Suprapubic skin (tissue), 4 donors: ENCODE data around the gene STIM1. TPM values are rescaled to one million over a fixed set of nuclear protein-coding genes. Genes with fewer than 3 reads are reported as not detected.

Source experiments
- DNase-seq, 2 donors: peaks; one replicate each; pipeline ENCODE4 v3.0.0-alpha.2; 2019; ENCODE audit warnings: low spot score in 2 of 2
- H3K27ac ChIP-seq: fragments of 200-600 bp; sonication (generic); one replicate; pipeline ENCODE4 v1.5.1; 2019
- H3K27me3 ChIP-seq: fragments of 200-600 bp; sonication (generic); one replicate; pipeline ENCODE4 v1.5.1; 2019
- H3K36me3 ChIP-seq: fragments of 200-600 bp; sonication (generic); one replicate; pipeline ENCODE4 v1.5.1; 2019
- H3K4me1 ChIP-seq: fragments of 200-600 bp; sonication (generic); one replicate; pipeline ENCODE4 v1.5.1; 2019
- H3K4me3 ChIP-seq: fragments of 200-600 bp; sonication (generic); one replicate; pipeline ENCODE4 v1.5.1; 2019; ENCODE audit warnings: mild to moderate bottlenecking
- H3K9me3 ChIP-seq: fragments of 200-600 bp; sonication (generic); one replicate; pipeline ENCODE4 v1.5.1; 2019
- EP300 ChIP-seq: sonication (generic); formaldehyde crosslinking; IDR thresholded peaks from one replicate; pipeline ENCODE4 v1.6.1; 2017; ENCODE audit warnings: antibody characterized with exemption
- POLR2A ChIP-seq, 2 donors: fragments of 450-650 bp; IDR thresholded peaks; one replicate each; pipeline ENCODE4 v1.6.1; 2017; ENCODE audit warnings: antibody characterized with exemption in 2 of 2, mild to moderate bottlenecking in 2 of 2, moderate library complexity in 2 of 2
- POLR2AphosphoS5 ChIP-seq, 3 donors: sonication (generic); formaldehyde crosslinking; IDR thresholded peaks; one replicate each; pipeline ENCODE4 v1.6.1; 2017; ENCODE audit warnings: antibody characterized with exemption in 3 of 3
- WGBS: methylation state at CpG from one replicate; pipeline ENCODE4 v1.1.5; 2018; 5-methylcytosine and 5-hydroxymethylcytosine counted together
- total RNA-seq, 4 donors: library from RNA; depleted of rRNA; stranded (reverse); fragments of >200 nt; gene quantifications; one replicate each; pipeline ENCODE4 v1.1.0, GENCODE V29; 2016
- TF ChIP-seq, protein P1 (sequence below), 2 donors: fragments of 200-600 bp in 1 of 2; fragments of 450-650 bp in 1 of 2; sonication (generic) in 1 of 2; IDR thresholded peaks; one replicate each; pipeline ENCODE4 v1.5.1; 2016 to 2019; ENCODE audit warnings: antibody characterized with exemption in 2 of 2, mild to moderate bottlenecking in 1 of 2, moderate library complexity in 1 of 2

STIM1 gene
- total RNA-seq, 4 donors from 2014 or later = 58.4 to 70.2 (median 60.9) TPM

DNA sequence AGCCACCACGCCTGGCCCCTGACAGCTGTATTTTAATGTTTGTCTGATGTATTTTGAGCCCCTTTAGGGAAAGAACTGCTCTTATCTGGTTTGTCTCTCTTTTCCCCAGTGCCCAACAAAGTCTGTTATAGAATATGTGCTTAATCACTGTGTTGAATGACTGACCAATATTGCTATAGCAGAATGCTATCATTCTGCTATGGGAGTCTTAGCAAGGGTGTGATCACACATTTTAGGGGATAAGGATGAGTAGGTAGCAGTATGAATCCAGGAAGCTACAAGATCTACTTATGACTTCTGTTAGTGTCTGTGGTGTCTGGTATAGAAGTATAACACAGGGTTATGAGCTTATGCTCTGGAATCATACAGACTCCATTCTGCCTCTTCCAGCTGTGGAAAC is 121.6 kb downstream of the STIM1 start:
- Histone ChIP-seq H3K4me1 (peaks cover 23% of the 10 kb centered on the region), H3K27ac (no peak overlapping the region), H3K27me3 (no peaks in the 10 kb centered on the region), H3K36me3 (no peaks in the 10 kb centered on the region), H3K4me3 (no peak overlapping the region), H3K9me3 (no peaks in the 10 kb centered on the region)
- TF ChIP-seq POLR2A (IDR thresholded peaks at IDR 0.05) (no peak), POLR2AphosphoS5 (IDR thresholded peaks at IDR 0.05) (no peak), EP300 (no peak)
- TF ChIP-seq, protein P1, sequence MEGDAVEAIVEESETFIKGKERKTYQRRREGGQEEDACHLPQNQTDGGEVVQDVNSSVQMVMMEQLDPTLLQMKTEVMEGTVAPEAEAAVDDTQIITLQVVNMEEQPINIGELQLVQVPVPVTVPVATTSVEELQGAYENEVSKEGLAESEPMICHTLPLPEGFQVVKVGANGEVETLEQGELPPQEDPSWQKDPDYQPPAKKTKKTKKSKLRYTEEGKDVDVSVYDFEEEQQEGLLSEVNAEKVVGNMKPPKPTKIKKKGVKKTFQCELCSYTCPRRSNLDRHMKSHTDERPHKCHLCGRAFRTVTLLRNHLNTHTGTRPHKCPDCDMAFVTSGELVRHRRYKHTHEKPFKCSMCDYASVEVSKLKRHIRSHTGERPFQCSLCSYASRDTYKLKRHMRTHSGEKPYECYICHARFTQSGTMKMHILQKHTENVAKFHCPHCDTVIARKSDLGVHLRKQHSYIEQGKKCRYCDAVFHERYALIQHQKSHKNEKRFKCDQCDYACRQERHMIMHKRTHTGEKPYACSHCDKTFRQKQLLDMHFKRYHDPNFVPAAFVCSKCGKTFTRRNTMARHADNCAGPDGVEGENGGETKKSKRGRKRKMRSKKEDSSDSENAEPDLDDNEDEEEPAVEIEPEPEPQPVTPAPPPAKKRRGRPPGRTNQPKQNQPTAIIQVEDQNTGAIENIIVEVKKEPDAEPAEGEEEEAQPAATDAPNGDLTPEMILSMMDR (IDR thresholded peaks at IDR 0.05) = no peak
- WGBS = 86% methylated on average over 1 of the region's 1 CpG
- DNase-seq = no peak

DNA sequence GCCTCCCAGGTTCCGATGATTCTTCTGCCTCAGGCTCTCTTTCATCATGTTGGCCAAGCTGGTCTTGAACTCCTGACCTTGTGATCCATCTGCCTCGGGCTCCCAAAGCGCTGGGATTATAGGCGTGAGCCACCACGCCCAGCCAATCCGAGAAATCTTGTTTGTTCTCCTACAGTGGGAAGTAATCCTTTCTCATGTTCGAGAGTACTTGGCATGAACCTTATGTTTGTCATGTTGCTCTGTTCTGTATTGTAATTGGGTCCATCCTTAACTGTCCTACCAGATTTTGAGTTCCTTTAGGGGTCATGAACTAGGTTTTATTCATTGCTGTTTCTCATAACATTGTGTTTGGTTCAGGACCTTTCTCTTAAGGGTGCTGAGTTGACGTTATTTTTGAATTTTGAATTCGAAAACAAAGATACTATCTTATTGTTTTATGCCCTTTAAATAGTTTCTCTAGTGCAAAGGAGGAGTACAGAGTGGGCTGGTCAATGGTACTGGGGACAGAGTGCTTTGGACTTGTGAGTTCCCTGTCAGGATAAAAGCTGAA is 125.7 kb downstream of the STIM1 start:
- no peak for TF ChIP-seq POLR2A (IDR thresholded peaks at IDR 0.05)
- no peak for TF ChIP-seq EP300
- no peak for TF ChIP-seq POLR2AphosphoS5 (IDR thresholded peaks at IDR 0.05)
- 57% methylated on average over 9 of the region's 9 CpGs for WGBS
- no peaks in the 10 kb centered on the region for H3K9me3 ChIP-seq
- H3K27ac ChIP-seq = no peak overlapping the region
- H3K4me3 ChIP-seq = no peak overlapping the region
- peaks cover 29% of the 10 kb centered on the region for H3K4me1 ChIP-seq
- H3K36me3 ChIP-seq = no peaks in the 10 kb centered on the region
- DNase-seq = no peak
- H3K27me3 ChIP-seq = no peaks in the 10 kb centered on the region

- DNase-seq = no peak
- WGBS = 85% methylated on average over 2 of the region's 2 CpGs
Observed at GRCh38 chr11:3982431-3982830, 127.0 kb downstream of the STIM1 start.

GRCh38 chr11:3983101-3983500 is 127.6 kb downstream of the STIM1 start:
- Histone ChIP-seq H3K36me3 (no peaks in the 10 kb centered on the region), H3K27ac (no peak overlapping the region), H3K27me3 (no peaks in the 10 kb centered on the region), H3K4me3 (no peak overlapping the region), H3K9me3 (no peaks in the 10 kb centered on the region), H3K4me1 (peaks cover 30% of the 10 kb centered on the region)
- DNase-seq = no peak
- WGBS = 83% methylated on average over 3 of the region's 3 CpGs
- TF ChIP-seq, protein P1 (IDR thresholded peaks at IDR 0.05) = no peak
- no peak for TF ChIP-seq EP300
- no peak for TF ChIP-seq POLR2AphosphoS5 (IDR thresholded peaks at IDR 0.05)
- TF ChIP-seq POLR2A (IDR thresholded peaks at IDR 0.05) = no peak

More at GRCh38 chr11:3982431-3982830, 127.0 kb downstream of the STIM1 start:
- Histone ChIP-seq H3K9me3 (no peaks in the 10 kb centered on the region), H3K4me3 (no peak overlapping the region), H3K4me1 (peaks cover 30% of the 10 kb centered on the region), H3K27me3 (no peaks in the 10 kb centered on the region), H3K27ac (no peak overlapping the region), H3K36me3 (no peaks in the 10 kb centered on the region)
- no peak for TF ChIP-seq POLR2A (IDR thresholded peaks at IDR 0.05)
- TF ChIP-seq EP300 = no peak
- no peak for TF ChIP-seq POLR2AphosphoS5 (IDR thresholded peaks at IDR 0.05)
- TF ChIP-seq, protein P1 (IDR thresholded peaks at IDR 0.05) = no peak

DNA sequence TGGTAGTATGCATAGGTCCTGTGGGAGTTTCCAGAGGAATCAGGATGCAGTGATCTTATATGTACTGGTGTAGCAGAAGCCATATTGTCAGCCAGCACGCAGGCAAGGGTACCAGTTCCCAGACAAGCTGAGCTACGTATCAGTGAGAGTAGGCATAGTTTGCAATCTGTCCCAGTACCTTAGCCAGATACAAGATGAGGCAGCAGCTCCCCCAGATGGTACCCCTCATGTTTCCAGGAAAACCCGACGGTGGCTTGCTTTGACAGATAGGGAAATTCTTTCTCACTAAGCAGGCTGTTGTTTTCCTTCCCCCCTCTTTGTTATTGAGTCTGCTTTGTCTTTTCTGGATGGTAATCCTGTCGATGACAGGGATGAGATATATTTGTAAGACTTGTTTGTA is 129.4 kb downstream of the STIM1 start:
- H3K9me3 ChIP-seq = no peaks in the 10 kb centered on the region
- no peak for DNase-seq
- no peak overlapping the region for H3K4me3 ChIP-seq
- TF ChIP-seq POLR2AphosphoS5 (IDR thresholded peaks at IDR 0.05) = no peak
- TF ChIP-seq, protein P1 (IDR thresholded peaks at IDR 0.05) = no peak
- no peaks in the 10 kb centered on the region for H3K36me3 ChIP-seq
- WGBS = 54% methylated on average over 5 of the region's 5 CpGs
- no peak overlapping the region for H3K27ac ChIP-seq
- no peaks in the 10 kb centered on the region for H3K27me3 ChIP-seq
- H3K4me1 ChIP-seq = peaks cover 30% of the 10 kb centered on the region

DNA sequence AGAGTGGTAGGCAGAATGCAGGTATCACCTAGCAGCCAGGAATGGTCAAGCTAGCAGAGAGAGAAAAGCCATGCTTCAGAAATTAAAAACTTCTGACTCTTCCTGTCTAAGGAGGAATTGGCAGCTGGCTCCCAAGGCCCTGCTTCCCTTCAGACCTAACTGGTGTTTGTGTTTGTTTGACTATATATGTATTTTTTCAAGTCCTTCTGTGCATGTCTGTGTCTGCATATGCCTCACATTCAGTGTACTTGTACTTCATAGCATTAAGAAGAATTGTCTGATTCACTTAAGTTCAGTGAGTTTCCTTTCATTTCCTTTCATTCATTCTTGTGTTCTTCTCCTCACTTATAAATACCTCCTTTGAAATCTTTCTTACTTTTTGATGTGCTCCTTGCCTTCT is 130.2 kb downstream of the STIM1 start:
- no peak for DNase-seq
- H3K4me3 ChIP-seq = no peak overlapping the region
- no peak for TF ChIP-seq POLR2AphosphoS5 (IDR thresholded peaks at IDR 0.05)
- no peak for TF ChIP-seq EP300
- TF ChIP-seq POLR2A (IDR thresholded peaks at IDR 0.05) = no peak
- TF ChIP-seq, protein P1 (IDR thresholded peaks at IDR 0.05) = no peak
- H3K4me1 ChIP-seq = peaks cover 30% of the 10 kb centered on the region
- H3K9me3 ChIP-seq = no peaks in the 10 kb centered on the region
- no peaks in the 10 kb centered on the region for H3K27me3 ChIP-seq
- H3K36me3 ChIP-seq = no peaks in the 10 kb centered on the region
- H3K27ac ChIP-seq = no peak overlapping the region
